CD14-positive monocyte (primary cell): ENCODE results near the gene ATG7. TPM values are rescaled to one million over a fixed set of nuclear protein-coding genes. Genes with fewer than 3 reads are reported as not detected.

ENCODE experiments used
- DNase-seq, 3 donors: peaks; one replicate each; pipeline ENCODE4 v3.0.0-alpha.2; 2011 to 2022
- H2AFZ ChIP-seq: 2 replicates; pipeline ENCODE4 v1.6.0; 2012; ENCODE audit warnings: mild to moderate bottlenecking, low read depth, low read length, inconsistent platforms; ENCODE audit not compliant: insufficient read depth, poor library complexity, severe bottlenecking
- H3K27ac ChIP-seq, 2 donors: 1 replicate in 1 of 2; 2 replicates in 1 of 2; pipeline ENCODE4 v1.5.1; 2012 to 2013; ENCODE audit warnings: low read length in 2 of 2, control low read depth in 1 of 2, inconsistent platforms in 1 of 2, low read depth in 1 of 2, mild to moderate bottlenecking in 1 of 2
- H3K27me3 ChIP-seq, 2 donors: one replicate each; pipeline versions ENCODE4 v1.6.0 to v1.6.1; 2011 to 2013; ENCODE audit warnings: low read length in 2 of 2; ENCODE audit not compliant: control insufficient read depth in 2 of 2, insufficient read depth in 2 of 2
- H3K36me3 ChIP-seq, 2 donors: replicated peaks in 1 of 2; 1 replicate in 1 of 2; 2 replicates in 1 of 2; pipeline versions ENCODE4 v1.5.1 to v1.6.1; 2012 to 2013; ENCODE audit warnings: low read length in 2 of 2, control low read depth in 1 of 2, inconsistent platforms in 1 of 2, mild to moderate bottlenecking in 1 of 2; ENCODE audit not compliant: insufficient read depth in 2 of 2, control insufficient read depth in 1 of 2
- H3K4me1 ChIP-seq, 2 donors: 1 replicate in 1 of 2; 2 replicates in 1 of 2; pipeline versions ENCODE4 v1.5.1 to v1.6.1; 2012 to 2013; ENCODE audit warnings: low read length in 2 of 2, control low read depth in 1 of 2, inconsistent platforms in 1 of 2, mild to moderate bottlenecking in 1 of 2, moderate library complexity in 1 of 2; ENCODE audit not compliant: insufficient read depth in 2 of 2, control insufficient read depth in 1 of 2
- H3K4me2 ChIP-seq: replicated peaks from 2 replicates; pipeline ENCODE3; 2012; ENCODE audit warnings: low read length, moderate library complexity, mild to moderate bottlenecking; ENCODE audit not compliant: poor library complexity, severe bottlenecking; ENCODE audit errors: extremely low read depth
- H3K4me3 ChIP-seq, 3 experiments: fragments of 200-600 bp in 1 of 3; sonication (generic) in 1 of 3; replicated peaks in 1 of 3; 1 replicate in 2 of 3; 2 replicates in 1 of 3; pipeline ENCODE4 v1.5.1; 2011 to 2013; ENCODE audit warnings: low read length in 3 of 3, mild to moderate bottlenecking in 3 of 3, control low read depth in 2 of 3, low read depth in 2 of 3, inconsistent platforms in 1 of 3, moderate library complexity in 1 of 3
- H3K79me2 ChIP-seq: 2 replicates; pipeline ENCODE4 v1.6.0; 2012; ENCODE audit warnings: mild to moderate bottlenecking, control low read depth, inconsistent platforms, low read length, moderate library complexity; ENCODE audit not compliant: insufficient read depth
- H3K9ac ChIP-seq: 2 replicates; pipeline ENCODE4 v1.6.0; 2017; ENCODE audit warnings: low read length, mild to moderate bottlenecking; ENCODE audit not compliant: insufficient read depth, poor library complexity, severe bottlenecking
- H3K9me3 ChIP-seq, 2 donors: replicated peaks in 1 of 2; 1 replicate in 1 of 2; 2 replicates in 1 of 2; pipeline versions ENCODE4 v1.5.1 to v1.6.1; 2012 to 2013; ENCODE audit warnings: low read length in 2 of 2, control low read depth in 1 of 2; ENCODE audit not compliant: control insufficient read depth in 1 of 2, insufficient read depth in 1 of 2
- H4K20me1 ChIP-seq: 2 replicates; pipeline ENCODE4 v1.6.0; 2012; ENCODE audit warnings: mild to moderate bottlenecking, low read length, control low read depth, moderate library complexity; ENCODE audit not compliant: insufficient read depth
- H3K27ac Mint-ChIP-seq, 7 donors: one replicate each; pipeline ENCODE4 v1.8.0; 2020; ENCODE audit warnings: mild to moderate bottlenecking in 7 of 7, mixed read lengths in 7 of 7, moderate library complexity in 6 of 7, inconsistent platforms in 2 of 7
- H3K27me3 Mint-ChIP-seq, 3 donors: one replicate each; pipeline ENCODE4 v1.8.0; 2021 to 2022; ENCODE audit warnings: low read depth in 3 of 3, mild to moderate bottlenecking in 3 of 3, mixed read lengths in 3 of 3, moderate library complexity in 3 of 3, inconsistent platforms in 1 of 3
- H3K36me3 Mint-ChIP-seq, 2 donors: one replicate each; pipeline ENCODE4 v1.8.0; 2020; ENCODE audit warnings: mixed read lengths in 2 of 2, inconsistent platforms in 1 of 2, mild to moderate bottlenecking in 1 of 2
- H3K4me1 Mint-ChIP-seq: one replicate; pipeline ENCODE4 v1.8.0; 2020; ENCODE audit warnings: mild to moderate bottlenecking, mixed read lengths
- H3K4me3 Mint-ChIP-seq, 2 donors: one replicate each; pipeline ENCODE4 v1.8.0; 2020; ENCODE audit warnings: mild to moderate bottlenecking in 2 of 2, mixed read lengths in 2 of 2, moderate library complexity in 1 of 2
- H3K9me3 Mint-ChIP-seq, 7 donors: one replicate each; pipeline ENCODE4 v1.8.0; 2020 to 2022; ENCODE audit warnings: mixed read lengths in 7 of 7, mild to moderate bottlenecking in 6 of 7, moderate library complexity in 6 of 7, inconsistent platforms in 2 of 7
- CTCF ChIP-seq: fragments of 200-600 bp; IDR thresholded peaks from one replicate; pipeline ENCODE4 v1.8.0; 2022; ENCODE audit warnings: antibody characterized with exemption, mild to moderate bottlenecking
- WGBS: methylation state at CpG from one replicate; pipeline ENCODE4 v1.1.5; 2013; ENCODE audit warnings: missing lambda C conversion rate; ENCODE audit not compliant: insufficient coverage; 5-methylcytosine and 5-hydroxymethylcytosine counted together
- intact Hi-C, 2 donors: fragments of 100-400 bp; cut with micrococcal nuclease; formaldehyde crosslinking; loops; one replicate each; pipeline versions ENCODE4 v1.15.0 to v1.15.1; 2023
- polyA plus RNA-seq, 3 donors: library from polyadenylated mRNA; depleted of rRNA in 1 of 3; unstranded in 2 of 3; stranded (reverse) in 1 of 3; fragments of 300-500 nt in 2 of 3; fragments of >200 nt in 1 of 3; fragmentation: Illumina TruSeq in 2 of 3; gene quantifications; 1 replicate in 2 of 3; 2 replicates in 1 of 3; pipeline ENCODE4 v1.2.3, GENCODE V29; 2012 to 2021

ATG7 gene
- polyA plus RNA-seq, 3 donors = 57.4 to 101 (median 89.7) TPM

- no peaks in the 10 kb centered on the region for H3K27me3 ChIP-seq
- H3K9me3 Mint-ChIP-seq = no peaks in the 10 kb centered on the region
- no peak for TF ChIP-seq CTCF
These were observed 257.1 kb downstream of the ATG7 start for GRCh38 chr3:11529281-11529680.

GRCh38 chr3:11530153-11530721 lies 258.0 kb downstream of the ATG7 start:
- Histone ChIP-seq H3K4me3 (no peak overlapping the region), H3K9me3 (no peaks in the 10 kb centered on the region), H3K9ac (no peak overlapping the region), H3K27me3 (no peaks in the 10 kb centered on the region), H3K79me2 (no peaks in the 10 kb centered on the region), H3K27ac (no peak overlapping the region), H3K4me2 (no peak overlapping the region), H4K20me1 (peaks cover 82% of the 10 kb centered on the region), H2AFZ (no peak overlapping the region), H3K4me1 (no peaks in the 10 kb centered on the region), H3K36me3 (peaks cover 4 to 61% of the 10 kb centered on the region in 2 donors)
- WGBS = 98% methylated on average over 9 of the region's 11 CpGs
- H3K9me3 Mint-ChIP-seq = no peaks in the 10 kb centered on the region
- H3K36me3 Mint-ChIP-seq = peaks cover 32 to 63% of the 10 kb centered on the region in 2 donors
- H3K4me1 Mint-ChIP-seq = no peaks in the 10 kb centered on the region
- H3K27ac Mint-ChIP-seq = peak overlapping the region in 3 of 7 donors; percentile 25 to 40 (median 35)
- intact Hi-C loops = no loop called here
- TF ChIP-seq CTCF = no peak
- no peak overlapping the region for H3K4me3 Mint-ChIP-seq
- H3K27me3 Mint-ChIP-seq = peaks cover 0 to 1% (median 0%) of the 10 kb centered on the region in 3 donors
- DNase-seq = no peak

More at GRCh38 chr3:11529281-11529680, 257.1 kb downstream of the ATG7 start:
- intact Hi-C loops = no loop called here
- H3K4me3 Mint-ChIP-seq = no peak overlapping the region
- H3K27me3 Mint-ChIP-seq = peaks cover 0 to 1% (median 0%) of the 10 kb centered on the region in 3 donors
- H3K36me3 ChIP-seq = peaks cover 4 to 52% of the 10 kb centered on the region in 2 donors
- no peak overlapping the region for H3K9ac ChIP-seq
- peak overlapping the region in 1 of 7 donors; percentile 40 for H3K27ac Mint-ChIP-seq
- H3K4me1 ChIP-seq = no peaks in the 10 kb centered on the region
- no peak overlapping the region for H3K4me2 ChIP-seq
- no peaks in the 10 kb centered on the region for H3K79me2 ChIP-seq
- DNase-seq = no peak
- H3K4me3 ChIP-seq = no peak overlapping the region
- WGBS = 80% methylated on average over 3 of the region's 4 CpGs
- H3K9me3 ChIP-seq = no peaks in the 10 kb centered on the region
- peaks cover 82% of the 10 kb centered on the region for H4K20me1 ChIP-seq
- H3K4me1 Mint-ChIP-seq = no peaks in the 10 kb centered on the region
- H3K36me3 Mint-ChIP-seq = peaks cover 28 to 57% of the 10 kb centered on the region in 2 donors
- no peak overlapping the region for H3K27ac ChIP-seq
- no peak overlapping the region for H2AFZ ChIP-seq
